Measurements from ENCODE around the gene PHF20. TPM values are rescaled to one million over a fixed set of nuclear protein-coding genes. Genes with fewer than 3 reads are reported as not detected.
A peak's percentile ranks its signal among the peaks of the same experiment; 100 is the strongest.

Gene PHF20
- total RNA-seq, 1 donor: 30.9 TPM

GRCh38 chr20:35856866-35857265 lies 85.1 kb downstream of the PHF20 start:
- no peak for TF ChIP-seq CTCF (IDR thresholded peaks at IDR 0.05; ENCODE audit: insufficient read depth, low read length)
- DNase-seq (ENCODE audit: low read depth): no peak
- H3K4me3 ChIP-seq (ENCODE audit: low read depth, low read length): no peak overlapping the region

- peak; percentile 71 for DNase-seq (ENCODE audit: low read depth)
- H3K4me3 ChIP-seq (ENCODE audit: low read depth, low read length): no peak overlapping the region
- no peak for TF ChIP-seq CTCF (IDR thresholded peaks at IDR 0.05; ENCODE audit: insufficient read depth, low read length)
These were observed 94.8 kb downstream of the PHF20 start for GRCh38 chr20:35866418-35867202.

DNA sequence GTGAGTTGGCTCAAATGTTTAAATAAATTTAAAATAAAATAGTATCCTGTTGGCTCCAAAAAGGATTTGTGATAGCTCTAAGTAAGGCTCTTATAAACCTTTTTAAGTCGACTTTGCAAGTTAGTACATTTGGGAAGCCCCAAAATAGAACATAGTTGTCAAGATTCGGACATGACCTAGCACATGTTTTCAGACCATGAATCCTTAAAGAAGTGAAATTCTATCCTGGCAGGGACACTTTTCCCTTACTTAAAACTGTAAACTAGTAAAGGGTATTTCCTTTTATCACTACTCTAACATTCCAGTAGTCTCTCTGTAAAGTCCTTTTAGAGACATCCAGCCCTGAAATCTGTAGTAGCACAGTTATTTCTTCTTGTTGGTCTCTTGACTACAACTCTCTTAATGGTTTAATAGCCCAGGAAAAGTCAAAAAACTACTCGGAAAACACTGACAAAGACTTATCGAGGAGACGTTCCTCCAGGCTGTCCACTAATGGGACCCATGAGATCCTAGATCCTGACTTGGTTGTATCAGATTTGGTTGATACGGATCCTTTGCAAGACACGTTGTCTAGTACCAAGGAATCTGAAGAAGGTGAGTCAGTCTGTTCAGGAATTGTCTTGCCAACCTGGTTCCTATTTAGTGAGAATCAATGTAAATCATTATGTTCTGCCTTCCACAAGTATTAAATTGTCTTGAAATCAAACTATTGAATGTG lies 98.9 kb downstream of the PHF20 start:
- no peak for TF ChIP-seq CTCF (IDR thresholded peaks at IDR 0.05; ENCODE audit: insufficient read depth, low read length)
- H3K4me3 ChIP-seq (ENCODE audit: low read depth, low read length): no peak overlapping the region
- no peak for DNase-seq (ENCODE audit: low read depth)

DNA sequence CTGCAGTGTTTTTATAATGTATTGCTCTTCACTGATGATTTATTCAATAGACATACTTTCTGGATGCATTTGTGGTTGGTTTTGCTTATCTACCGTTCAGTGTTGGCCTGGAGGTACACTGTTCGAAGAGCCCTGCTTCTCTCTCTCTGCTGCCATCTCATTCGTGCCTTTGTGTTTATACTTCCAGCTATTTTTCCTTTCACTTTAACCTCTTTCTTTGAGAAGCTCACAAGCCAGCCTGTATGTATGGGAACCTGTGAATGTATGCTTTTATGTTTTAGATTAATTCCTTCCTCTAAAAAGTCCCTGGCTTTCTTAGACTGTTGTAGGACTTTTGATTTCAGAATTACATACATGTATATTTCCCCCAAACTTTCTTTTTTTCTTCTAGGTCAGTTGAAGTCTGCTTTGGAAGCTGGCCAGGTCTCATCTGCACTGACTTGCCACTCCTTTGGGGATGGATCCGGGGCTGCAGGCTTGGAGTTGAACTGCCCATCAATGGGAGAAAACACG lies 99.5 kb downstream of the PHF20 start:
- TF ChIP-seq CTCF (IDR thresholded peaks at IDR 0.05; ENCODE audit: insufficient read depth, low read length): no peak
- DNase-seq (ENCODE audit: low read depth): peak; percentile 54
- H3K4me3 ChIP-seq (ENCODE audit: low read depth, low read length): peak overlapping the region; percentile 19

DNA sequence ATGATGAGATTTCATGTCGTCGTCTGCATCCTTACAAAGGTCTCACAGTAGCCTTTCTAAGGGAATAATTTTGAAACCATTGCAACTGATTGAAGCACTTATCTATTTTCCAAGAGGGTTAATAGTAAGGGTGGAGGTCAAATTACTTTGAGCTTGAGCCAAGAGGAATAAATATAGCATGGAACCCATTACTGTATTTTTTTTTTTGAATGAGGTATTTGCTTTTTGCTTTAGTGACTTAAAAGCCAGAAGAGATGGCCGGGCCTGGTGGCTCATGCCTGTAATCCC lies 104.2 kb downstream of the PHF20 start:
- H3K4me3 ChIP-seq (ENCODE audit: low read depth, low read length): no peak overlapping the region
- no peak for DNase-seq (ENCODE audit: low read depth)
- no peak for TF ChIP-seq CTCF (IDR thresholded peaks at IDR 0.05; ENCODE audit: insufficient read depth, low read length)

DNA sequence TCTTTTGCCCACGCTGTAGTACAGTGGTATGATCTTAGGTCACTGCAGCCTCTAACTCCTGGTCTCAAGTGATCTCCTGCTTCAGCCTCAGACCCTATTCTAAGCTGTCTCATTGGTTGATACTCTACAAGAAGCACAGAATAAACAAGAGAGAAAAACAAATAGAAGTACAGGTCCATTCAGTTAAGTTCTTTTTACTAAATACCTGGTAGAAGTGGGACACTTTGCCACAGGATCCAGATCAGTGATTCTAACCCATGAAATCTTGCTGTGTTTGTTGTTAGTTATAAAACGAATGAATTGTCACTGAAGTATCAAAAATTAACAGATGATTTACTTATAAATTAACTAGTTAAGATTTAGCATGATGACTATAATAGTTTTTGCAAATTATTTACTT lies 105.8 kb downstream of the PHF20 start:
- TF ChIP-seq CTCF (IDR thresholded peaks at IDR 0.05; ENCODE audit: insufficient read depth, low read length): no peak
- H3K4me3 ChIP-seq (ENCODE audit: low read depth, low read length): no peak overlapping the region
- DNase-seq (ENCODE audit: low read depth): no peak
